PC-9 (cell line): ENCODE measurements around the gene GUK1. TPM values are rescaled to one million over a fixed set of nuclear protein-coding genes. Genes with fewer than 3 reads are reported as not detected.

Source experiments
- BruUV-seq: library from RNA; stranded (reverse); fragments of 400-500 nt; replicated peaks from 2 replicates; lab custom pipeline; 2021; lab: Mats Ljungman, UMichigan
- CTCF ChIA-PET: fragments of 300-600 bp; sonication (Branson Sonifier 250); formaldehyde crosslinking; loops from one replicate; lab custom pipeline; 2022; ENCODE audit warnings: antibody characterized with exemption; lab: Charles Lee
- POLR2A ChIA-PET: fragments of 300-600 bp; sonication (Branson Sonifier 250); formaldehyde crosslinking; loops from one replicate; lab custom pipeline; 2022; ENCODE audit warnings: antibody characterized with exemption; ENCODE audit not compliant: unreplicated experiment; lab: Charles Lee
- DNase-seq, 2 experiments: peaks; one replicate each; pipeline versions ENCODE4 v3.0.0 to v3.0.0-alpha.2; 2015 to 2022; ENCODE audit warnings: mixed read lengths in 1 of 2
- H2AFZ ChIP-seq: fragments of 200-600 bp; sonication (generic); 2 replicates; pipeline ENCODE4 v1.8.1; 2017; ENCODE audit warnings: antibody characterized with exemption
- H3F3A ChIP-seq: fragments of 200-600 bp; sonication (generic); 2 replicates; pipeline ENCODE4 v1.8.1; 2017; ENCODE audit warnings: antibody characterized with exemption, mild to moderate bottlenecking, low read depth; ENCODE audit not compliant: insufficient read depth
- H3K27ac ChIP-seq: fragments of 200-600 bp; sonication (generic); 2 replicates; pipeline ENCODE4 v1.6.1; 2016; ENCODE audit warnings: mixed run types
- H3K27me3 ChIP-seq: fragments of 200-600 bp; sonication (generic); 2 replicates; pipeline ENCODE4 v1.6.1; 2016; ENCODE audit warnings: low read depth, mixed run types; ENCODE audit not compliant: insufficient read depth
- H3K36me3 ChIP-seq: fragments of 200-600 bp; sonication (generic); 2 replicates; pipeline ENCODE4 v1.6.1; 2016; ENCODE audit warnings: low read depth, mixed run types
- H3K4me1 ChIP-seq: fragments of 200-600 bp; sonication (generic); replicated peaks from 2 replicates; pipeline ENCODE4 v1.6.1; 2016; ENCODE audit warnings: mixed run types; ENCODE audit not compliant: insufficient read depth
- H3K4me2 ChIP-seq: fragments of 200-600 bp; sonication (generic); 2 replicates; pipeline ENCODE4 v1.6.1; 2017; ENCODE audit warnings: mixed run types
- H3K4me3 ChIP-seq: fragments of 200-600 bp; sonication (generic); 2 replicates; pipeline ENCODE4 v1.6.1; 2016; ENCODE audit warnings: mixed run types
- H3K79me2 ChIP-seq: fragments of 200-600 bp; sonication (generic); 2 replicates; pipeline ENCODE4 v1.6.1; 2017; ENCODE audit warnings: low read depth, mixed run types
- H3K9me2 ChIP-seq: fragments of 200-600 bp; sonication (generic); 2 replicates; pipeline ENCODE4 v1.8.1; 2017; ENCODE audit warnings: mild to moderate bottlenecking; ENCODE audit not compliant: insufficient read depth
- H3K9me3 ChIP-seq: fragments of 200-600 bp; sonication (generic); 2 replicates; pipeline ENCODE4 v1.8.1; 2016; ENCODE audit warnings: low read depth; ENCODE audit not compliant: insufficient read depth
- H4K20me1 ChIP-seq: fragments of 200-600 bp; sonication (generic); 2 replicates; pipeline ENCODE4 v1.8.1; 2017; ENCODE audit not compliant: insufficient read depth
- EZH2 ChIP-seq: fragments of 200-600 bp; sonication (generic); IDR thresholded peaks from 2 replicates; pipeline ENCODE4 v1.8.0; 2017; ENCODE audit warnings: antibody characterized with exemption, low read depth
- intact Hi-C: fragments of 100-400 bp; cut with micrococcal nuclease; formaldehyde crosslinking; loops from one replicate; pipeline ENCODE4 v1.10.0; 2022; ENCODE audit not compliant: unreplicated experiment
- total RNA-seq: library from RNA; stranded (reverse); gene quantifications from 2 replicates; pipeline ENCODE4 v1.2.3, GENCODE V29; 2021
- TF ChIP-seq, protein P1 (sequence below): fragments of 200-600 bp; sonication (generic); conservative IDR thresholded peaks from 2 replicates; pipeline ENCODE4 v1.6.1; 2017; ENCODE audit warnings: mixed run types, antibody characterized with exemption, mild to moderate bottlenecking, moderate library complexity

The GUK1 gene
- total RNA-seq, 1 experiment from 2014 or later, result 239 TPM

- intact Hi-C loops, result no loop called here
- Histone ChIP-seq H3K27me3 (no peaks in the 10 kb centered on the region), H3F3A (peaks cover 12% of the 10 kb centered on the region; the same call in 1 of the 2 replicates), H3K9me3 (no peaks in the 10 kb centered on the region), H3K27ac (no peak overlapping the region), H3K4me1 (no peaks in the 10 kb centered on the region), H2AFZ (no peak overlapping the region), H3K4me2 (no peak overlapping the region), H3K36me3 (no peaks in the 10 kb centered on the region), H3K9me2 (no peaks in the 10 kb centered on the region), H3K79me2 (no peaks in the 10 kb centered on the region), H3K4me3 (no peak overlapping the region), H4K20me1 (no peaks in the 10 kb centered on the region)
- ChIA-PET CTCF (no interaction called here), POLR2A (no interaction called here)
- no TSS peak for BruUV-seq
- no peak for DNase-seq
- TF ChIP-seq, protein P1, sequence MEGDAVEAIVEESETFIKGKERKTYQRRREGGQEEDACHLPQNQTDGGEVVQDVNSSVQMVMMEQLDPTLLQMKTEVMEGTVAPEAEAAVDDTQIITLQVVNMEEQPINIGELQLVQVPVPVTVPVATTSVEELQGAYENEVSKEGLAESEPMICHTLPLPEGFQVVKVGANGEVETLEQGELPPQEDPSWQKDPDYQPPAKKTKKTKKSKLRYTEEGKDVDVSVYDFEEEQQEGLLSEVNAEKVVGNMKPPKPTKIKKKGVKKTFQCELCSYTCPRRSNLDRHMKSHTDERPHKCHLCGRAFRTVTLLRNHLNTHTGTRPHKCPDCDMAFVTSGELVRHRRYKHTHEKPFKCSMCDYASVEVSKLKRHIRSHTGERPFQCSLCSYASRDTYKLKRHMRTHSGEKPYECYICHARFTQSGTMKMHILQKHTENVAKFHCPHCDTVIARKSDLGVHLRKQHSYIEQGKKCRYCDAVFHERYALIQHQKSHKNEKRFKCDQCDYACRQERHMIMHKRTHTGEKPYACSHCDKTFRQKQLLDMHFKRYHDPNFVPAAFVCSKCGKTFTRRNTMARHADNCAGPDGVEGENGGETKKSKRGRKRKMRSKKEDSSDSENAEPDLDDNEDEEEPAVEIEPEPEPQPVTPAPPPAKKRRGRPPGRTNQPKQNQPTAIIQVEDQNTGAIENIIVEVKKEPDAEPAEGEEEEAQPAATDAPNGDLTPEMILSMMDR, result no peak
Observed at GRCh38 chr1:228178737-228179684, 38.9 kb downstream of the GUK1 start.

DNA sequence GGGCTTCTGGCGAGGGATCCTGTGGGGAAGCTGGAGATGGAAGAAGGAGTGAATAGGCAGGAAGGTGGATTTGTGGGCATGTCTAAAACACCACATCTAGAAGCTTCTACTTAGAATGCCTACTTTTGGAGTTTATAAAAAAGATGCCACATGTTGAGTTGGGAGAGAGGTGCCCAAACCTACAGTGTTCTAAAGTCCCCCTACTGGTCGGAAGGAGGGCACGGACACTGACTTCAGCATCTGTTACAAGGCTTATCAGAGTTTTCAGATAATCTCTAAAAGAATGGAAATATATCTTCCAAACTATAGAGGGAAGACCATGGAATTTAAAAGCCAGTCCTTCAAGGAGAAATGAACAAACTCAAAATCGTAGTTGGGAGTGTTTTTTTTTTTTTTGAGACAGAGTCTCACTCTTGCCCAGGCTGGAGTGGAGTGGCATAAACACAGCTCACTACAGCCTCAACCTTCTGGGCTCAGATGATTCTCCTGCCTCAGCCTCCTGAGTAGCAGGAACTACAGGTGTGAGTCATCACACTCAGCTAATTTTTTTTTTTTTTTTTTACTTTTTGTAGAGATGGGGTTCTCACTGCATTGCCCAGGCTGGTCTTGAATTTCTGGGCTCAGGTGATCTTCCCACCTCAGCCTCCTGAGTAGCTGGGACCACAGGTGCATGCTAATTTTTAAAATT, 40.3 kb downstream of the GUK1 start:
- Histone ChIP-seq H3K27ac (no peak overlapping the region), H4K20me1 (no peaks in the 10 kb centered on the region), H3K4me3 (no peak overlapping the region), H3K79me2 (no peaks in the 10 kb centered on the region), H3K4me1 (no peaks in the 10 kb centered on the region), H3F3A (peaks cover 7% of the 10 kb centered on the region; the same call in 1 of the 2 replicates), H2AFZ (no peak overlapping the region), H3K27me3 (no peaks in the 10 kb centered on the region), H3K9me2 (no peaks in the 10 kb centered on the region), H3K36me3 (no peaks in the 10 kb centered on the region), H3K4me2 (no peak overlapping the region), H3K9me3 (no peaks in the 10 kb centered on the region)
- ChIA-PET POLR2A (no interaction called here), CTCF (interaction anchor here (0.6 to 0.8 kb wide), 3 partner anchors 14 to 24 kb away, joined by 3 to 5 read pairs (median 3); no protein-coding TSS in a partner anchor)
- DNase-seq, result no peak
- BruUV-seq, result no TSS peak
- TF ChIP-seq, protein P1, result peak; percentile 45; the same call in 1 of the 2 replicates
- TF ChIP-seq EZH2, result no peak
- intact Hi-C loops, result no loop called here

DNA sequence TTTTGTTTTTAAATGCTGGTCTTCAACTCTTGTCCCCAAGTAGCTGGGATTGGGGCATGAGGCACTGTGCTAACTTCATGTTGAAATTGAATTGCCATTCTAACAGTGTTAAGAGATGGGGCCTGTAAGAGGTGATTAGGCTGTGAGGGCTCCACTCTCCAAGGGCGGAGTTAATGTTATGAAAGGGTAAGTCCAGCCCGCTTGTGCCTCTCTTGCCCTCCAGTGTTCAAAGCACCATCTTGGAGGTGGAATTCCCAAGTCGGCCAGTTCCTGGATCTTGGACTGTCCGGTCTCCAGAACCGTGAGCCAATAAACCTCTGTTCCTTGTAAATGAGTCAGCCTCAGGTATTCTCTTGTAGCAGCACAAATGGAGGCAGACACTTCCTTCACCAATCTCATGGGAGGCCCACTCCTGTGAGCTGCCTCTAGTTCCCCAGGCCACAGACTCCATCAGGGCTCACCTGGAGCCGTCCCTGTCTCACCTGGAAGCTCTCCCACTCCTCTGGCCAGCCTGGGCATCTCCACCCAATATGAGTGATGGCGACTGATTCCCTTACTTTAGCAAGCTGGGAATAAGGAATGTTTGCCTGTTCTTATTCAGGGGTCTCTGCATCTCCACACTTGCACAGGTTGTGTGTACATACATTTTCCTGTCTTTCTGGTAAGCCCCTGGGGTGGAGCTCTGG, 41.0 kb downstream of the GUK1 start:
- BruUV-seq, result no TSS peak
- TF ChIP-seq, protein P1, result no peak
- no peak for TF ChIP-seq EZH2

More for the DNA sequence above, 41.0 kb downstream of the GUK1 start:
- H3K79me2 ChIP-seq, result no peaks in the 10 kb centered on the region
- no peak overlapping the region for H2AFZ ChIP-seq
- H4K20me1 ChIP-seq, result no peaks in the 10 kb centered on the region
- H3K4me1 ChIP-seq, result no peaks in the 10 kb centered on the region
- H3K36me3 ChIP-seq, result no peaks in the 10 kb centered on the region
- no peaks in the 10 kb centered on the region for H3K9me3 ChIP-seq
- no peaks in the 10 kb centered on the region for H3K9me2 ChIP-seq
- ChIA-PET POLR2A (interaction anchor here (0.5 kb wide), 1 partner anchor 229 kb away, joined by 13 read pairs; no protein-coding TSS in a partner anchor), CTCF (interaction anchor here (0.6 to 0.8 kb wide), 2 partner anchors 15 to 24 kb away, joined by 3 read pairs; no protein-coding TSS in a partner anchor)
- H3K27ac ChIP-seq, result no peak overlapping the region
- no peak overlapping the region for H3K4me3 ChIP-seq
- no peak for DNase-seq
- intact Hi-C loops, result no loop called here
- no peaks in the 10 kb centered on the region for H3K27me3 ChIP-seq
- H3F3A ChIP-seq, result peaks cover 7% of the 10 kb centered on the region; the same call in 1 of the 2 replicates
- no peak overlapping the region for H3K4me2 ChIP-seq
